Stomach (tissue), 9 donors: Measurements from ENCODE around the gene TBC1D9B. TPM values are rescaled to one million over a fixed set of nuclear protein-coding genes. Genes with fewer than 3 reads are reported as not detected.

Experiments
- DNase-seq, 2 donors: peaks; one replicate each; pipeline versions ENCODE4 v3.0.0 to v3.0.0-alpha.2; 2013 to 2019
- H3K27ac ChIP-seq, 5 donors: fragments of 200-600 bp in 4 of 5; sonication (generic) in 4 of 5; one replicate each; pipeline ENCODE4 v1.5.1; 2013 to 2019; ENCODE audit warnings: mild to moderate bottlenecking in 1 of 5, moderate library complexity in 1 of 5
- H3K27me3 ChIP-seq, 3 donors: fragments of 200-600 bp; sonication (generic); one replicate each; pipeline ENCODE4 v1.5.1; 2017 to 2019; ENCODE audit warnings: mixed run types in 1 of 3
- H3K36me3 ChIP-seq, 4 donors: fragments of 200-600 bp; sonication (generic); 1 replicate in 3 of 4; 2 replicates in 1 of 4; pipeline ENCODE4 v1.5.1; 2016 to 2019
- H3K4me1 ChIP-seq, 4 donors: fragments of 200-600 bp; sonication (generic); one replicate each; pipeline ENCODE4 v1.5.1; 2016 to 2019
- H3K4me3 ChIP-seq, 4 donors: fragments of 200-600 bp; sonication (generic) in 3 of 4; one replicate each; pipeline ENCODE4 v1.5.1; 2016 to 2019; ENCODE audit warnings: mild to moderate bottlenecking in 1 of 4
- H3K9me3 ChIP-seq, 4 donors: fragments of 200-600 bp; sonication (generic); one replicate each; pipeline ENCODE4 v1.5.1; 2016 to 2019
- EP300 ChIP-seq: sonication (generic); formaldehyde crosslinking; IDR thresholded peaks from one replicate; pipeline ENCODE4 v1.6.1; 2017; ENCODE audit warnings: antibody characterized with exemption
- POLR2A ChIP-seq, 4 donors: fragments of 450-650 bp; IDR thresholded peaks; one replicate each; pipeline ENCODE4 v1.6.1; 2016; ENCODE audit warnings: antibody characterized with exemption in 4 of 4, control low read depth in 2 of 4, mild to moderate bottlenecking in 1 of 4, moderate library complexity in 1 of 4
- POLR2AphosphoS5 ChIP-seq, 3 donors: sonication (generic); formaldehyde crosslinking; IDR thresholded peaks; one replicate each; pipeline ENCODE4 v1.6.1; 2016; ENCODE audit warnings: antibody characterized with exemption in 3 of 3
- WGBS, 5 donors: extraction: QIAGEN DNeasy Blood & Tissue Kit in 3 of 5; methylation state at CpG; one replicate each; pipeline versions ENCODE4 v1.1.5 to v1.1.7; 2013 to 2018; 5-methylcytosine and 5-hydroxymethylcytosine counted together
- intact Hi-C: fragments of 100-400 bp; cut with DNase I; formaldehyde crosslinking; loops from one replicate; pipeline ENCODE4 v1.15.1; 2023; ENCODE audit warnings: low total_unique reads
- polyA plus RNA-seq, 3 donors: library from polyadenylated mRNA; stranded (reverse); fragments of 200-250 nt; gene quantifications; one replicate each; pipeline ENCODE4 v1.2.3, GENCODE V29; 2013
- total RNA-seq, 5 donors: library from RNA; depleted of rRNA; stranded (reverse); fragments of >200 nt; gene quantifications; one replicate each; pipeline versions ENCODE4 v1.1.0 to v1.2.3, GENCODE V29; 2014 to 2016
- TF ChIP-seq, protein P1 (sequence below), 7 experiments: fragments of 450-650 bp in 4 of 7; fragments of 200-600 bp in 3 of 7; sonication (generic) in 3 of 7; IDR thresholded peaks; one replicate each; pipeline ENCODE4 v1.5.1; 2016 to 2019; ENCODE audit warnings: antibody characterized with exemption in 7 of 7, control low read depth in 2 of 7, mild to moderate bottlenecking in 1 of 7
- donor health status: healthy with polysubstance abuse.
- donor health status: Bipolar disorder and iron deficiency.
- donor health status: healthy.

Gene TBC1D9B
- total and polyA plus RNA-seq, 8 donors = 29.9 to 260 (median 60.1) TPM

DNA sequence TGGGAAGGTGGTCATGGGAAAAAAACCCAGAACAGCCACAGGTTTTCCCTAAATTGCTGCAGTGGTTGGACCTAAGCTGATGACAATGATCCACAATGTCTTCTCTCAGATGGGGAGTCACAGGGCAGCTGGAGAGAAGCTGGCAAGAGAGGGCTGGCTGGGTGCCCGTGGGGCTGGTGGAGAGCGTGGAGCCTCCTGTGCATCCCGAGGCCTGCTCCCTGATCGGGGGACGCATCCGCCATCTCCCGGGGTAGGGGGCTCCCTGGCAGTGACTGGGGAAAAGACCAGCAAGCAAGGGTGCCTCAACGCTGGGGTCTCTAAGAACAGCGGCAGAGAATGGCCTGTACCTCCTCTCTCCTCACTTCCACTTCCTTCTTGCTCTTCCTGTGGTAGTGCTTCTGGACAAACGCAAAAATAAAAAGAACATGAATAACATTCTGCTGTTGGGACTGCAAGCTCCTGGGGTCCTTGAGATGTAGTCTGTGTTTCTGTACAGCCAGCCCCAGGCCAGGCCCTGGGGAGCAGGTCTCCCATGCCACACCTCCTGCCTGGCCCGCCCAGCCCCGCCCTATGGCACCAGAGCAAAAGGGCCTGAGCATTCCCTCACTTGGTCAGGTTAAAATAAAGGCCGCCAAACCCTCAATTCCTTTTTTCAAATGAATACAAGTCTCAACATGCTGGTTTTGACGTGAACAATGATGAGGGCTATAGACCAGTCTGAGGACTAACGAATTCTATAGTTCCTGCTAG, 42.0 kb downstream of the TBC1D9B start:
- no peaks in the 10 kb centered on the region for H3K27me3 ChIP-seq
- no peak for DNase-seq
- no peak overlapping the region for H3K27ac ChIP-seq
- TF ChIP-seq EP300 (no peak), POLR2A (IDR thresholded peaks at IDR 0.05) (no peak), POLR2AphosphoS5 (IDR thresholded peaks at IDR 0.05) (no peak)
- TF ChIP-seq, protein P1, sequence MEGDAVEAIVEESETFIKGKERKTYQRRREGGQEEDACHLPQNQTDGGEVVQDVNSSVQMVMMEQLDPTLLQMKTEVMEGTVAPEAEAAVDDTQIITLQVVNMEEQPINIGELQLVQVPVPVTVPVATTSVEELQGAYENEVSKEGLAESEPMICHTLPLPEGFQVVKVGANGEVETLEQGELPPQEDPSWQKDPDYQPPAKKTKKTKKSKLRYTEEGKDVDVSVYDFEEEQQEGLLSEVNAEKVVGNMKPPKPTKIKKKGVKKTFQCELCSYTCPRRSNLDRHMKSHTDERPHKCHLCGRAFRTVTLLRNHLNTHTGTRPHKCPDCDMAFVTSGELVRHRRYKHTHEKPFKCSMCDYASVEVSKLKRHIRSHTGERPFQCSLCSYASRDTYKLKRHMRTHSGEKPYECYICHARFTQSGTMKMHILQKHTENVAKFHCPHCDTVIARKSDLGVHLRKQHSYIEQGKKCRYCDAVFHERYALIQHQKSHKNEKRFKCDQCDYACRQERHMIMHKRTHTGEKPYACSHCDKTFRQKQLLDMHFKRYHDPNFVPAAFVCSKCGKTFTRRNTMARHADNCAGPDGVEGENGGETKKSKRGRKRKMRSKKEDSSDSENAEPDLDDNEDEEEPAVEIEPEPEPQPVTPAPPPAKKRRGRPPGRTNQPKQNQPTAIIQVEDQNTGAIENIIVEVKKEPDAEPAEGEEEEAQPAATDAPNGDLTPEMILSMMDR (IDR thresholded peaks at IDR 0.05) = no peak
- no peak overlapping the region for H3K4me3 ChIP-seq
- intact Hi-C loops = no loop called here
- WGBS, 5 donors = 84 to 90% (median 85%) methylated on average over 14 to 15 of the region's 15 CpGs
- no peaks in the 10 kb centered on the region for H3K4me1 ChIP-seq
- peaks cover 50 to 91% (median 86%) of the 10 kb centered on the region in 4 donors for H3K36me3 ChIP-seq
- peaks cover 0 to 6% (median 0%) of the 10 kb centered on the region in 4 donors for H3K9me3 ChIP-seq

DNA sequence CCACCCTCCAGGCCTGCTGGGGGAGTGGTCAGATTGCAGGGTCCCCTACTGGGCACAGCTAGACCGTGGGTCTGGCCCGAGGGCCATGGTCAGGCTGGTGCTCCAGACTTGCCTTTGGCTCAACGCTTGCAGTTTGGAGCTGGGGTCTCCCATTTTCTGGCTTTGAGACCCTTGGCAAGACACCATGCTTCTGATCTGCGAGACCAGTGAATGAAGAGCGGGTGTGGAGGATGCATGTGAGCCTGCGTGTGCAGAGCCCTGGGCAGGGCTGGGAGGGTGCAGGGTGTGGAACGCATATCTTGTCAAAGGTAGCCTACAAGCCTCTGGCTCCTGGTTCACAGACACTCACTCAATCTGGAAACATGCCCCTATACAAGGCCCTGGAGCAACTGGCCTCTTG, 43.0 kb downstream of the TBC1D9B start:
- WGBS, 5 donors = 91 to 97% (median 96%) methylated on average over 7 of the region's 7 CpGs
- no peaks in the 10 kb centered on the region for H3K27me3 ChIP-seq
- H3K27ac ChIP-seq = no peak overlapping the region
- H3K9me3 ChIP-seq = peaks cover 0 to 6% (median 0%) of the 10 kb centered on the region in 4 donors
- no peak for DNase-seq
- peaks cover 0 to 8% (median 5%) of the 10 kb centered on the region in 4 donors for H3K4me1 ChIP-seq
- no peak overlapping the region for H3K4me3 ChIP-seq
- intact Hi-C loops = no loop called here
- H3K36me3 ChIP-seq = peaks cover 42 to 81% (median 77%) of the 10 kb centered on the region in 4 donors
- TF ChIP-seq EP300 = no peak
- TF ChIP-seq POLR2A (IDR thresholded peaks at IDR 0.05) = no peak
- no peak for TF ChIP-seq POLR2AphosphoS5 (IDR thresholded peaks at IDR 0.05)
- TF ChIP-seq, protein P1 (IDR thresholded peaks at IDR 0.05) = no peak

GRCh38 chr5:179863449-179864085, 44.1 kb downstream of the TBC1D9B start:
- peaks cover 37 to 70% (median 65%) of the 10 kb centered on the region in 4 donors for H3K36me3 ChIP-seq
- no peak for DNase-seq

DNA sequence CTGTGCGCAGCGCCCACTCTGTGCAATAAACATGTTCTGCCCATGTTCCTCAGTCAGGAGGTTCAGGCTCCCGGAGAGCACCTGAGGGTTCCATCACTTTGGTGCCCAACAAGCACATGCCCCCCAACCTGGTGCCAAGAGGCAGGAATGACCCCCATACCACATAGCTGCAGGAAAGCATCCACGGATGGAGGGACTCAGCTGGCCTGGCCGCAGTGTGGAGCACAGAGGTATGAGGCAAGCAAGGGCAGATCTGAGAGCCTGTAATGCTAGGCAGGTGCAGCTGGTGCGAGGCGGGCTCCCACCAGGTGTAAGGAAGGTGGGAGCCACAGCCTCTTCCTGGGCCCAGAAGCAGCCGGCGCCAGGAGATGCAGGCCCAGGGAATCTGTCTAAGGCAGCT, 44.8 kb downstream of the TBC1D9B start:
- DNase-seq = no peak
- H3K36me3 ChIP-seq = peaks cover 37 to 64% (median 59%) of the 10 kb centered on the region in 4 donors
- H3K4me1 ChIP-seq = peaks cover 0 to 18% (median 16%) of the 10 kb centered on the region in 4 donors
- TF ChIP-seq POLR2A (IDR thresholded peaks at IDR 0.05) (no peak), POLR2AphosphoS5 (IDR thresholded peaks at IDR 0.05) (no peak), EP300 (no peak)
- TF ChIP-seq, protein P1 (IDR thresholded peaks at IDR 0.05) = no peak
- H3K4me3 ChIP-seq = no peak overlapping the region
- 93 to 99% (median 98%) methylated on average over 8 to 9 of the region's 9 CpGs for WGBS, 5 donors
- intact Hi-C loops = no loop called here
- peaks cover 0 to 6% (median 0%) of the 10 kb centered on the region in 4 donors for H3K9me3 ChIP-seq
- no peaks in the 10 kb centered on the region for H3K27me3 ChIP-seq
- no peak overlapping the region for H3K27ac ChIP-seq

More at GRCh38 chr5:179863449-179864085, 44.1 kb downstream of the TBC1D9B start:
- no peaks in the 10 kb centered on the region for H3K27me3 ChIP-seq
- H3K9me3 ChIP-seq = peaks cover 0 to 6% (median 0%) of the 10 kb centered on the region in 4 donors
- intact Hi-C loops = no loop called here
- no peak overlapping the region for H3K4me3 ChIP-seq
- no peak for TF ChIP-seq POLR2A (IDR thresholded peaks at IDR 0.05)
- TF ChIP-seq, protein P1 (IDR thresholded peaks at IDR 0.05) = no peak
- no peak for TF ChIP-seq POLR2AphosphoS5 (IDR thresholded peaks at IDR 0.05)
- TF ChIP-seq EP300 = no peak
- H3K27ac ChIP-seq = no peak overlapping the region
- H3K4me1 ChIP-seq = peaks cover 0 to 14% (median 12%) of the 10 kb centered on the region in 4 donors
- WGBS, 5 donors = 91 to 96% (median 96%) methylated on average over 26 to 31 of the region's 31 CpGs
